Tracheal epithelial cell (primary cell): ENCODE measurements around the gene MOSPD3. TPM values are rescaled to one million over a fixed set of nuclear protein-coding genes. Genes with fewer than 3 reads are reported as not detected.

Source experiments
- total RNA-seq: library from RNA; depleted of rRNA; stranded (reverse); fragments of >200 nt; gene quantifications from 2 replicates; pipeline ENCODE4 v1.2.1, GENCODE V29; 2014

The MOSPD3 gene
- 3.6 and 3.9 TPM in 2 replicates for total RNA-seq

DNA sequence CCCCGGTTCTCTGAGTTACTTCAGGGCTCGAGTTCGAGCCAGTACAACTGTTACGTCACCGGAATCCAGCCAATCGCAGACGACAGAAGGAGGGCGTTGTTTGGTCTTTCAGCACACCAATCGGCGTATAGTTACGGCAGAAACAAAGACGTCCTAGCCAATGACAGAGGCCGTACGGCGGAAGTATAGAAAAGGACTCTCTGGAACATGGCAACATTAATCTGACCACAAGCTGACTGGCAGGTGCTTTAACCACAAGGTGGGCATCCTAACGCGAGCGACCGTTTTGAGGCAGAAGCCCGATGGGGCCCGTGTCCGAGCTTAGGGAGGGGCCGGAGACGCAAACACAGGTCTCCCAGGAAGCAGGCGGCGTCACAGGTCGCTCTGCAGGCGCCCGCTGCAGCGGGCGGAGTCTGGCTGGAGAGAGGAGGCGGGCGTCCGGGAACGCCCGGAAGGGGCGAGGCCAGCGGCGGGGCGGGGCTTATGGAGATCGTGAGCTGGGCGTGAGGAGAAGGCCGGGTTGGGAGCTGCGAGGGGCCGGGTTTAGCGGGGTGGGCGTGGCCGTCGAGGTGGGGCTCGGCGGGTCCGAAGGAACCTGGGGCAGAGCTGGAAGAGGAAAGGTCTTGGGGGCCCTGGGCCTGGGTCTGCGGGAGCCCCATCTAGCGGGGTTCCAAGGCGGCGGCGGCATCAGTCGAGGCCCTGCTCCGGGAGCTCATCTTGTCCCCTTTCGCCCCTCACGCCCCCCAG lies at the start of gene MOSPD3:
MOSPD3 (plus strand) TSS at position 558 of the 747 bp plus-strand sequence. CDS start 252 bp downstream, outside the sequence.

DNA sequence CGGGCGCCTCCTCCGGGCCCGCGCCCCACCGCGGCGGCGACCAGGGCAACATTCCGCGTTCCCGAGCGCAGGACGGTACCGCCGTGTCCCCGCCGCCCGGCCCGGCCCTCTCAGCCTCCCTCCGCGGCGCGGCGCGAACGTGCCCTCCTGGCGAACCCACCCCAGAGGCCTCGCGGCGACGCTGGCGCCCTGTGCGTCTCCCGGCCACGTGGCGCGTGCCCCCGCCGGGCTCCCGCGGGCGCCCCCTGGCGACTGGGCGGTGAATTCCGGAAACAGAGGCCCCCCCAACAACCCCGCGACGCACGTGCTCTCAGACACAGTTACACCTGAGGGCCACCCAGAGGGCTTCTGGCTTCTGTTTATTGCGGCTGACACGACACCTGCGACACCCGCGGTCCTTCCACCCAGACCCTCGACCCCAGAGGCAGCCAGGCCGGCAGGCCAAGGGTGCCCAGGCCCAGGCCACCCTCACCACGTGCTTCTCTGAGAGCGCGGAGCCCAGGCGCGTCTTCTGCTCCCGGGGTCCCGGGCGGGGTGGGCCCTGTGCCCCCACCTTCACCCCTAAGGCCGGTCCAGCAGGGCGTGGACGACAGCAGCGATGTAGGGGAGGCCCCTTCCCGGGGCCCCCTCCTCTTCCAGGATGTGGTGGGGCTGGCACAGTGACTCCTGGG lies 38.5 kb upstream of the MOSPD3 start, which contains the start of gene SAP25:
SAP25 (minus strand) TSS at position 210 of the 671 bp plus-strand sequence; CDS start at position 52, 158 bp downstream.

DNA sequence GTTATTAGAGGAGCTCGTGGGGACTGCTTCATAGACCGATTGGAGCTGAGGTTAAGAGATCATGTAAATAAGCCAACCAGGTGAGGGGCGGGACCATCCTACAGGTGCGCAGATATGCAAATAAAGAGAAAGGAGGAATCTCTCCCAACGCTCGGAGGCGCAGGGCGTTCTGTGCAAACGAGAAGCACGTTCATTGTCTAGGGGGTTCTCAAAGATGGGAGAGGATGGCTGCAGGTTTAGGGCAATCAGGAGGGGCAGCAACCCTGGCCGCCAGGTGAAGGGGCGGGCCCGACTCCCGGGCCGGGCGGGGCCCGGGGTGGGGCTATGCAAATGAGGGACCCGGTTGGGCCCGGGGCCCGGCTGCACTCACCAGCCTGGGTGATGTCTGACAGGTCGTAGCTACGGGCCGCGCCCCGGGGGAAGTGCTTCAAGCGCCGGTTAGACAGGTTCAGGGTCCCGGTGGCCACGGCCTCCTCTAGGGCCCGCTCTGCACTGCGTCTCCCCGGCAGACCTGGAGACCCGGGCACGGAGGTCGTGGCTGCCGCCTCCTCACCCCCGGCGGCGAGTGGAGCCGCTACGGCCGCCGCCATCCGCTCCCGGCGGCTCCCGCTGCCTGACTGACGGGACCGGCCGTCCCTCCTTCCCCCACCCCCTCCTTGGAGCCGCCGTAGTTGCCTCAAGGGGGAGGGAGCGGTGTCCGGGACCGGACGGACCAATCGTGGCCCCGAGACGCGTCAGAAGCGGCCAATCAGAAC lies 26.7 kb upstream of the MOSPD3 start, which contains the start of gene LRCH4:
LRCH4 (minus strand) TSS at position 619 of the 755 bp plus-strand sequence; CDS start at position 590, 29 bp downstream.

DNA sequence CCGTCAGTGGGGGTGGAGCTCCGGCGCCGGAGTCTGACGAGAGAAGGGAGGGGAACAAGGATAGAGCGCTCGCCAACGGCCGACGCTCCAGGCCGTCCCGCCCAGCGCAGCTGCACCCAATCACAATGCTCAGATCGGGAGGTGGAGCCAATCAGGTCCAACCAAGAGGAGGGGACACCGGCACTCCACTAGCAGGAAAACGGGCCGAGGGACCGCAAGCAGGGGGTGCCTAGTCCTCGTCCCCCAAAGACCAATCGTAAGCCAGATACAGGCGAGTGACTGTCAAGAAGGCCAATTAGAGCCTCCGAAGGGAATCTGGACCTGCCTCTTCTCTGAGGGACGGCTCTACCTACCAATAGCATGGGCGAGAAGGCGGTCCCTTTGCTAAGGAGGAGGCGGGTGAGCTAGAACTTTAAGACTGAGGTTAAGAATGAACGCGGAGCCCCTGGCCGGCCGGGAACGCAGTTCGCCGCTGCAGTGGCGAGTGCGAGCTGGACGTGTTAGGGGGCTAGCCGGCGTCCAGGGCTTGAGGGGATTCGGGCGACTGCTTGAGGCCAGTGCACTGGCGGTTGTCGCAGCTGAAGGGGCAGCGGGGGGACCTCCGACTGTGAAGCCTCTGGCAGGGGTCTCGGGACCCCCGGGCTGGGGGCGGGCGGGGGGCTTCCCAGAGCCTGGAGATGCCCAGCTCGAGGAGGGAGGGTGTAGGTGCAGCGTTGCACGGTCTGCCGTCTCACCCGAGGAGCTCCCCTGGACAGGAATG lies 25.9 kb upstream of the MOSPD3 start, which contains the start of gene FBXO24:
FBXO24 (plus strand) TSS at position 63 of the 760 bp plus-strand sequence; CDS start at position 361, 298 bp downstream.

DNA sequence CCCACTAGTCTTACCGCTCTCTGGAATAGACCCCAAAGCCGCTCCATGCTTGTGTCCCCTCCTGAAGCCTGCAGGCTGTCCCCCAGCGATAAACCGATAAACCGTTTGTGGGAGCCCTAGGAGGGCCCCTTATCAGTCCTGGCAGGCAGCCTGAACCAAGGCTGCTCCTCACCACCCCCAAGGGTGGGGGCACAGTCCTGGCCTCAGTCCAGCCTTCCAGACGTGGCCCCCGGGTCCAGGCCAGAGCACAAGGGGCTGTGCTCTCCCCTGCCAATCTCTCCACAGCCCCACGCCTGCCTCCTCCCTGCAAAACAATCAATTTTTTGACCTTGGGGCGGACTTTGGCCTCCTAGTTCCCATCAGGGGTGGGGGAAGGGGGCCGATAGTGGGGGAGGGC lies 29.1 kb downstream of the MOSPD3 start, which contains the start of gene TFR2:
TFR2 (minus strand) TSS at position 90 of the 397 bp plus-strand sequence; CDS start at position 47, 43 bp downstream.

GRCh38 chr7:100655908-100656674 lies 43.8 kb downstream of the MOSPD3 start, which contains the start of gene ACTL6B:
Gene ACTL6B, minus strand, starts transcription at chr7:100656448. Its CDS starts 94 bp downstream, at chr7:100656354.

Other genes starting within 250 kb of the MOSPD3 start
- under 0.01 TPM in 1 of 2 replicates, not detected in the other for gene PILRA, start 239.1 kb upstream of the MOSPD3 start, total RNA-seq
- 1.4 and 2.8 TPM in 2 replicates for gene ZCWPW1, start 183.8 kb upstream of the MOSPD3 start, total RNA-seq
- gene MEPCE, start 182.7 kb upstream of the MOSPD3 start, total RNA-seq = 14.9 and 16.6 TPM in 2 replicates
- 36.6 and 39.2 TPM in 2 replicates for gene PPP1R35, start 176.0 kb upstream of the MOSPD3 start, total RNA-seq
- gene SPACDR, start 148.3 kb upstream of the MOSPD3 start, total RNA-seq = 0.48 and 0.85 TPM in 2 replicates
- 12.4 and 14.9 TPM in 2 replicates for gene TSC22D4, start 133.3 kb upstream of the MOSPD3 start, total RNA-seq
- 0.85 and 1.4 TPM in 2 replicates for gene NYAP1, start 128.6 kb upstream of the MOSPD3 start, total RNA-seq
- gene AGFG2, start 73.3 kb upstream of the MOSPD3 start, total RNA-seq = 3.4 and 7.0 TPM in 2 replicates
- gene SAP25, start 38.6 kb upstream of the MOSPD3 start, total RNA-seq = not detected in 2 replicates
- gene LRCH4, start 26.4 kb upstream of the MOSPD3 start, total RNA-seq = 10.9 and 11.6 TPM in 2 replicates
- 0.64 TPM in 1 of 2 replicates, not detected in the other for gene FBXO24, start 26.2 kb upstream of the MOSPD3 start, total RNA-seq
- gene PCOLCE, start 10.2 kb upstream of the MOSPD3 start, total RNA-seq = 1.4 TPM in 1 of 2 replicates, not detected in the other
- gene TFR2, start 29.0 kb downstream of the MOSPD3 start, total RNA-seq = 0.72 and 1.3 TPM in 2 replicates
- not detected in 2 replicates for gene ACTL6B, start 43.9 kb downstream of the MOSPD3 start, total RNA-seq
- gene GNB2, start 61.2 kb downstream of the MOSPD3 start, total RNA-seq = 99.3 and 110 TPM in 2 replicates
- 12.3 and 15.1 TPM in 2 replicates for gene GIGYF1, start 81.7 kb downstream of the MOSPD3 start, total RNA-seq
- gene POP7, start 93.6 kb downstream of the MOSPD3 start, total RNA-seq = 40.7 and 63.1 TPM in 2 replicates
- not detected in 2 replicates for gene EPO, start 107.9 kb downstream of the MOSPD3 start, total RNA-seq
- gene ZAN, start 121.1 kb downstream of the MOSPD3 start, total RNA-seq = not detected in 2 replicates
- 129 and 175 TPM in 2 replicates for gene EPHB4, start 215.0 kb downstream of the MOSPD3 start, total RNA-seq
- gene SLC12A9, start 240.2 kb downstream of the MOSPD3 start, total RNA-seq = 17.9 and 18.3 TPM in 2 replicates